Activated naive CD4-positive, alpha-beta T cell treated with anti-CD3 and anti-CD28 coated beads, Interleukin-2, amount 10 ng/mL, durations not matched to agents 7 days and 5 days (primary cell): ENCODE results near the gene DLG2.

Experiments
- CTCF ChIA-PET: fragments of 350-600 bp; sonication (Branson Sonifier 250); formaldehyde crosslinking; loops from one replicate; lab custom pipeline; 2021; ENCODE audit warnings: antibody characterized with exemption; lab: Charles Lee
- DNase-seq: peaks from one replicate; pipeline ENCODE4 v3.0.0-alpha.2; 2020
- H3K27ac Mint-ChIP-seq: one replicate; pipeline ENCODE4 v1.8.0; 2021; ENCODE audit warnings: mild to moderate bottlenecking, moderate library complexity, mixed read lengths
- H3K27me3 Mint-ChIP-seq: one replicate; pipeline ENCODE4 v1.8.0; 2021; ENCODE audit warnings: mild to moderate bottlenecking, mixed read lengths
- H3K36me3 Mint-ChIP-seq: one replicate; pipeline ENCODE4 v1.8.0; 2021; ENCODE audit warnings: mixed read lengths
- H3K4me1 Mint-ChIP-seq: one replicate; pipeline ENCODE4 v1.8.0; 2021; ENCODE audit warnings: mixed read lengths
- H3K4me3 Mint-ChIP-seq: one replicate; pipeline ENCODE4 v1.8.0; 2021; ENCODE audit warnings: mild to moderate bottlenecking, moderate library complexity, mixed read lengths
- H3K9me3 Mint-ChIP-seq: one replicate; pipeline ENCODE4 v1.8.0; 2021; ENCODE audit warnings: mixed read lengths

Gene DLG2

GRCh38 chr11:84412862-84413261 lies 1214.3 kb downstream of the DLG2 start:
- no peak overlapping the region for H3K27ac Mint-ChIP-seq
- CTCF ChIA-PET, result no interaction called here
- H3K4me1 Mint-ChIP-seq, result no peaks in the 10 kb centered on the region
- no peak for DNase-seq
- H3K9me3 Mint-ChIP-seq, result peaks cover 18% of the 10 kb centered on the region
- H3K4me3 Mint-ChIP-seq, result no peak overlapping the region
- no peaks in the 10 kb centered on the region for H3K36me3 Mint-ChIP-seq
- no peaks in the 10 kb centered on the region for H3K27me3 Mint-ChIP-seq

GRCh38 chr11:84408946-84409411 lies 1218.2 kb downstream of the DLG2 start:
- no peak for DNase-seq
- H3K36me3 Mint-ChIP-seq, result no peaks in the 10 kb centered on the region
- H3K27ac Mint-ChIP-seq, result no peak overlapping the region
- no peaks in the 10 kb centered on the region for H3K4me1 Mint-ChIP-seq
- no peak overlapping the region for H3K4me3 Mint-ChIP-seq
- CTCF ChIA-PET, result no interaction called here
- H3K9me3 Mint-ChIP-seq, result peaks cover 18% of the 10 kb centered on the region
- H3K27me3 Mint-ChIP-seq, result no peaks in the 10 kb centered on the region

- Mint-ChIP-seq H3K27me3 (no peaks in the 10 kb centered on the region), H3K4me1 (no peaks in the 10 kb centered on the region), H3K36me3 (no peaks in the 10 kb centered on the region), H3K27ac (no peak overlapping the region), H3K4me3 (no peak overlapping the region), H3K9me3 (peaks cover 16% of the 10 kb centered on the region)
- CTCF ChIA-PET, result no interaction called here
- no peak for DNase-seq
Observed at GRCh38 chr11:84407091-84407490, 1220.1 kb downstream of the DLG2 start.

- Mint-ChIP-seq H3K27me3 (no peaks in the 10 kb centered on the region), H3K4me1 (no peaks in the 10 kb centered on the region), H3K27ac (no peak overlapping the region), H3K9me3 (no peaks in the 10 kb centered on the region), H3K36me3 (no peaks in the 10 kb centered on the region), H3K4me3 (no peak overlapping the region)
- DNase-seq, result no peak
- CTCF ChIA-PET, result no interaction called here
Observed at GRCh38 chr11:84398017-84398626, 1229.0 kb downstream of the DLG2 start.

- DNase-seq, result no peak
- Mint-ChIP-seq H3K9me3 (no peaks in the 10 kb centered on the region), H3K4me1 (no peaks in the 10 kb centered on the region), H3K27me3 (no peaks in the 10 kb centered on the region), H3K27ac (no peak overlapping the region), H3K4me3 (no peak overlapping the region), H3K36me3 (no peaks in the 10 kb centered on the region)
- CTCF ChIA-PET, result no interaction called here
Observed at GRCh38 chr11:84396521-84396920, 1230.6 kb downstream of the DLG2 start.

- Mint-ChIP-seq H3K27me3 (no peaks in the 10 kb centered on the region), H3K27ac (no peak overlapping the region), H3K9me3 (no peaks in the 10 kb centered on the region), H3K4me1 (no peaks in the 10 kb centered on the region), H3K36me3 (no peaks in the 10 kb centered on the region), H3K4me3 (no peak overlapping the region)
- CTCF ChIA-PET, result no interaction called here
- no peak for DNase-seq
Observed at GRCh38 chr11:84390441-84391078, 1236.6 kb downstream of the DLG2 start.

- no peak for DNase-seq
- H3K4me3 Mint-ChIP-seq, result no peak overlapping the region
- CTCF ChIA-PET, result no interaction called here
- no peaks in the 10 kb centered on the region for H3K9me3 Mint-ChIP-seq
- H3K27ac Mint-ChIP-seq, result no peak overlapping the region
- H3K4me1 Mint-ChIP-seq, result no peaks in the 10 kb centered on the region
- H3K36me3 Mint-ChIP-seq, result no peaks in the 10 kb centered on the region
- no peaks in the 10 kb centered on the region for H3K27me3 Mint-ChIP-seq
Observed at GRCh38 chr11:84389696-84390095, 1237.4 kb downstream of the DLG2 start.

- H3K9me3 Mint-ChIP-seq, result no peaks in the 10 kb centered on the region
- H3K4me1 Mint-ChIP-seq, result no peaks in the 10 kb centered on the region
- no peak overlapping the region for H3K4me3 Mint-ChIP-seq
- CTCF ChIA-PET, result interaction anchor here (1.3 kb wide), 2 partner anchors 9 to 10 kb away, joined by 3 read pairs; no protein-coding TSS in a partner anchor
- H3K27me3 Mint-ChIP-seq, result no peaks in the 10 kb centered on the region
- H3K27ac Mint-ChIP-seq, result no peak overlapping the region
- DNase-seq, result peak; percentile 38
- no peaks in the 10 kb centered on the region for H3K36me3 Mint-ChIP-seq
Observed at GRCh38 chr11:84384731-84385130, 1242.4 kb downstream of the DLG2 start.

- Mint-ChIP-seq H3K9me3 (no peaks in the 10 kb centered on the region), H3K27ac (no peak overlapping the region), H3K4me1 (no peaks in the 10 kb centered on the region), H3K27me3 (no peaks in the 10 kb centered on the region), H3K4me3 (no peak overlapping the region), H3K36me3 (no peaks in the 10 kb centered on the region)
- CTCF ChIA-PET, result interaction anchor here (1.3 kb wide), 1 partner anchor 9 kb away, joined by 3 read pairs; no protein-coding TSS in a partner anchor
- no peak for DNase-seq
Observed at GRCh38 chr11:84383576-84383975, 1243.6 kb downstream of the DLG2 start.

GRCh38 chr11:84381666-84382065 lies 1245.5 kb downstream of the DLG2 start:
- CTCF ChIA-PET, result no interaction called here
- no peaks in the 10 kb centered on the region for H3K4me1 Mint-ChIP-seq
- no peak overlapping the region for H3K4me3 Mint-ChIP-seq
- no peak for DNase-seq
- H3K27ac Mint-ChIP-seq, result no peak overlapping the region
- no peaks in the 10 kb centered on the region for H3K36me3 Mint-ChIP-seq
- H3K9me3 Mint-ChIP-seq, result no peaks in the 10 kb centered on the region
- H3K27me3 Mint-ChIP-seq, result no peaks in the 10 kb centered on the region

- Mint-ChIP-seq H3K9me3 (peaks cover 3% of the 10 kb centered on the region), H3K4me1 (no peaks in the 10 kb centered on the region), H3K4me3 (no peak overlapping the region), H3K27me3 (no peaks in the 10 kb centered on the region), H3K36me3 (no peaks in the 10 kb centered on the region), H3K27ac (no peak overlapping the region)
- CTCF ChIA-PET, result interaction anchor here (0.6 kb wide), 1 partner anchor 997 kb away, joined by 3 read pairs; no protein-coding TSS in a partner anchor
- no peak for DNase-seq
Observed at GRCh38 chr11:84372381-84372950, 1254.7 kb downstream of the DLG2 start.

- no peaks in the 10 kb centered on the region for H3K27me3 Mint-ChIP-seq
- no peaks in the 10 kb centered on the region for H3K4me1 Mint-ChIP-seq
- no peak overlapping the region for H3K27ac Mint-ChIP-seq
- H3K4me3 Mint-ChIP-seq, result no peak overlapping the region
- no peaks in the 10 kb centered on the region for H3K36me3 Mint-ChIP-seq
- peaks cover 14% of the 10 kb centered on the region for H3K9me3 Mint-ChIP-seq
- CTCF ChIA-PET, result no interaction called here
- no peak for DNase-seq
Observed at GRCh38 chr11:84358034-84358433, 1269.1 kb downstream of the DLG2 start.

GRCh38 chr11:84355911-84356310 lies 1271.2 kb downstream of the DLG2 start:
- H3K4me3 Mint-ChIP-seq, result no peak overlapping the region
- no peaks in the 10 kb centered on the region for H3K4me1 Mint-ChIP-seq
- H3K36me3 Mint-ChIP-seq, result no peaks in the 10 kb centered on the region
- no peaks in the 10 kb centered on the region for H3K27me3 Mint-ChIP-seq
- CTCF ChIA-PET, result no interaction called here
- H3K9me3 Mint-ChIP-seq, result peaks cover 14% of the 10 kb centered on the region
- DNase-seq, result no peak
- H3K27ac Mint-ChIP-seq, result no peak overlapping the region

GRCh38 chr11:84345597-84345996 lies 1281.5 kb downstream of the DLG2 start:
- no peak overlapping the region for H3K4me3 Mint-ChIP-seq
- no peaks in the 10 kb centered on the region for H3K27me3 Mint-ChIP-seq
- no peak overlapping the region for H3K27ac Mint-ChIP-seq
- DNase-seq, result no peak
- CTCF ChIA-PET, result no interaction called here
- no peaks in the 10 kb centered on the region for H3K36me3 Mint-ChIP-seq
- no peaks in the 10 kb centered on the region for H3K4me1 Mint-ChIP-seq
- peaks cover 2% of the 10 kb centered on the region for H3K9me3 Mint-ChIP-seq

- no peak for DNase-seq
Observed at GRCh38 chr11:84345027-84345426, 1282.1 kb downstream of the DLG2 start.

More at GRCh38 chr11:84345027-84345426, 1282.1 kb downstream of the DLG2 start:
- H3K9me3 Mint-ChIP-seq, result peaks cover 6% of the 10 kb centered on the region
- no peak overlapping the region for H3K4me3 Mint-ChIP-seq
- CTCF ChIA-PET, result no interaction called here
- no peak overlapping the region for H3K27ac Mint-ChIP-seq
- H3K27me3 Mint-ChIP-seq, result no peaks in the 10 kb centered on the region
- no peaks in the 10 kb centered on the region for H3K4me1 Mint-ChIP-seq
- no peaks in the 10 kb centered on the region for H3K36me3 Mint-ChIP-seq
